ENCODE results near the gene NHLRC1.

The NHLRC1 gene

DNA sequence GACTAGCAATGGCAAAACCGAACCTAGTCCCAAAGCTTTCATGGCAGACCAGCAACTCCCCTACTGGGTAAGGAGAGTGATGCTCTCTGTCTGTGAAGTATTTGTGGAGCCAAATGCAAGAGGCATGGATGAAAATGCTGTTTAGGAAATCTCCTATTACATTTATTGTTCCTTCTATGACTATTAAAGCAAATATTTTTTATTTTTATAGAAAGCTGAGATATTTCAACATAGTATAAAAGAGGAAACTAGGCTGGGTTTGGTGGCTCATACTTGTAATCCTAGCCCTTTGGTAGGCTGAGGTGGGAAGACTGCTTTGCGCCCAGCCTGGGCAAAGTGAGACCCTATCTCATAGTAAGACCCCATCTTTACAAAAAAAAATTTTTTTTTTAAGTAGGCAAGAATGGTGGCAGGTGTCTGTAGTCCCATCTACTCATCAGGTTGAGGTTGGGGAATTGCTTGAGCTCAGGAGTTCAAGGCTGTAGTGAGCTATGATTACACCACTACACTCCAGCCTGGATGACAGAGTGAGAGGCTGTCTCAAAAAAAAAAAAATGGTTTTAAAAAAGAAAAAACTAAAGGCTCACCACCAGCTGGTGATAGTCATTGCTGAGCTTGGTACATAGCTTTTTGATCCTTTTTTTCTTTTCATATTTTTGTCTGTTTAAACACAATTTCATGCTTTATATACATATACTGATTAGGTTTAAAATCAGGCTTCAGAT lies 44.0 kb upstream of the NHLRC1 start:
- peaks cover 2 to 13% of the 10 kb centered on the region in 2 donors for H3K9me3 ChIP-seq (replicated peaks in 1 of 2; ENCODE audit: control insufficient read depth in 2 of 2, insufficient read depth in 1 of 2, low read depth in 1 of 2, low read length in 2 of 2)
- H4K91ac ChIP-seq (ENCODE audit: low read depth, low read length, poor library complexity), result no peak overlapping the region
- no peak for DNase-seq (ENCODE audit: low spot score)
- H3K36me3 ChIP-seq (replicated peaks in 1 of 2; ENCODE audit: control insufficient read depth in 2 of 2, insufficient read depth in 2 of 2, low read length in 2 of 2), result peaks cover 2 to 66% of the 10 kb centered on the region in 2 donors
- no peak overlapping the region for H3K18ac ChIP-seq (ENCODE audit: low read length)
- no peak overlapping the region for H2BK12ac ChIP-seq (ENCODE audit: low read length)
- H3K4me3 ChIP-seq (ENCODE audit: low read length in 2 of 2), result no peak overlapping the region
- H3K4me2 ChIP-seq (ENCODE audit: insufficient read depth, low read length, poor library complexity, severe bottlenecking), result no peak overlapping the region
- no peak overlapping the region for H2AK5ac ChIP-seq (ENCODE audit: low read depth, low read length)
- H3K79me1 ChIP-seq (ENCODE audit: low read depth, low read length), result no peaks in the 10 kb centered on the region
- no peak overlapping the region for H4K8ac ChIP-seq (ENCODE audit: low read depth, low read length)
- H2BK5ac ChIP-seq (ENCODE audit: low read length), result no peak overlapping the region
- no peak overlapping the region for H3K27ac ChIP-seq (replicated peaks; ENCODE audit: low read length)
- H3K4me1 ChIP-seq (ENCODE audit: control insufficient read depth in 2 of 2, insufficient read depth in 1 of 2, low read depth in 1 of 2, low read length in 2 of 2), result no peaks in the 10 kb centered on the region
- no peak overlapping the region for H2BK120ac ChIP-seq (ENCODE audit: low read depth, low read length)
- H3K23ac ChIP-seq (ENCODE audit: low read depth, low read length, poor library complexity), result no peak overlapping the region
- H3K27me3 ChIP-seq (ENCODE audit: control insufficient read depth in 3 of 3, insufficient read depth in 3 of 3, low read depth in 1 of 3, low read length in 3 of 3), result no peaks in the 10 kb centered on the region
- no CpG with 5 or more reads among the region's 2 CpGs for WGBS, 2 donors (ENCODE audit: extremely low coverage in 2 of 2, insufficient read length in 2 of 2, insufficient replicate concordance in 1 of 2)
- H2AFZ ChIP-seq (ENCODE audit: low read length), result no peak overlapping the region
- H2BK15ac ChIP-seq (ENCODE audit: low read length), result no peak overlapping the region
- no peak overlapping the region for H3K4ac ChIP-seq (ENCODE audit: low read length)
- H3K9ac ChIP-seq (ENCODE audit: low read depth, low read length, poor library complexity), result no peak overlapping the region
- no peak overlapping the region for H3K14ac ChIP-seq (ENCODE audit: low read length)

DNA sequence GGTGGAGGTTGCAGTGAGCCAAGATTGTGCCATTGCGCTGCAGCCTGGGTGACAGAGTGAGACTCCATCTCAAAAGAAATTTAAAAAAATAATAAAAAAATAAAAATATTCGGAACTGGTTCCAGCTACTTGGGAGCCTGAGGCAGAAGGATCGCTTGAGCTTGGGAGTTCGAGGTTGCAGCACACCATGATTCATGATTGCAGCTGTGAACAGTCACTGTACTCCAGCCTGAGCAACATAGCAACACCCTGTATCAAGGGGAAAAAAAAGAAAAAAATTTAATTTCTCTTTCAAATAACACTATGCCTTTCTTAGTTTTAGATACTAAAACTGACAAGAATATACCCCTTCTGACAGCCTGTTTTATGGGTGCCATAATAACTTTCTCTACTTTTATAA lies 43.3 kb upstream of the NHLRC1 start:
- Histone ChIP-seq H3K9me3 (replicated peaks in 1 of 2; ENCODE audit: control insufficient read depth in 2 of 2, insufficient read depth in 1 of 2, low read depth in 1 of 2, low read length in 2 of 2) (peaks cover 2 to 13% of the 10 kb centered on the region in 2 donors), H3K23ac (ENCODE audit: low read depth, low read length, poor library complexity) (no peak overlapping the region), H2BK5ac (ENCODE audit: low read length) (no peak overlapping the region), H3K4me2 (ENCODE audit: insufficient read depth, low read length, poor library complexity, severe bottlenecking) (no peak overlapping the region), H3K27me3 (ENCODE audit: control insufficient read depth in 3 of 3, insufficient read depth in 3 of 3, low read depth in 1 of 3, low read length in 3 of 3) (no peaks in the 10 kb centered on the region), H2AFZ (ENCODE audit: low read length) (no peak overlapping the region), H2AK5ac (ENCODE audit: low read depth, low read length) (no peak overlapping the region), H2BK120ac (ENCODE audit: low read depth, low read length) (no peak overlapping the region), H3K14ac (ENCODE audit: low read length) (no peak overlapping the region), H3K36me3 (replicated peaks in 1 of 2; ENCODE audit: control insufficient read depth in 2 of 2, insufficient read depth in 2 of 2, low read length in 2 of 2) (peaks cover 6 to 68% of the 10 kb centered on the region in 2 donors), H3K4me3 (ENCODE audit: low read length in 2 of 2) (no peak overlapping the region), H3K18ac (ENCODE audit: low read length) (no peak overlapping the region), H4K91ac (ENCODE audit: low read depth, low read length, poor library complexity) (no peak overlapping the region), H3K27ac (replicated peaks; ENCODE audit: low read length) (no peak overlapping the region), H2BK12ac (ENCODE audit: low read length) (no peak overlapping the region), H3K9ac (ENCODE audit: low read depth, low read length, poor library complexity) (no peak overlapping the region), H3K79me1 (ENCODE audit: low read depth, low read length) (no peaks in the 10 kb centered on the region), H3K4ac (ENCODE audit: low read length) (no peak overlapping the region), H2BK15ac (ENCODE audit: low read length) (no peak overlapping the region), H4K8ac (ENCODE audit: low read depth, low read length) (no peak overlapping the region), H3K4me1 (ENCODE audit: control insufficient read depth in 2 of 2, insufficient read depth in 1 of 2, low read depth in 1 of 2, low read length in 2 of 2) (no peaks in the 10 kb centered on the region)
- WGBS, 2 donors (ENCODE audit: extremely low coverage in 2 of 2, insufficient read length in 2 of 2, insufficient replicate concordance in 1 of 2), result no CpG with 5 or more reads among the region's 4 CpGs
- no peak for DNase-seq (ENCODE audit: low spot score)

DNA sequence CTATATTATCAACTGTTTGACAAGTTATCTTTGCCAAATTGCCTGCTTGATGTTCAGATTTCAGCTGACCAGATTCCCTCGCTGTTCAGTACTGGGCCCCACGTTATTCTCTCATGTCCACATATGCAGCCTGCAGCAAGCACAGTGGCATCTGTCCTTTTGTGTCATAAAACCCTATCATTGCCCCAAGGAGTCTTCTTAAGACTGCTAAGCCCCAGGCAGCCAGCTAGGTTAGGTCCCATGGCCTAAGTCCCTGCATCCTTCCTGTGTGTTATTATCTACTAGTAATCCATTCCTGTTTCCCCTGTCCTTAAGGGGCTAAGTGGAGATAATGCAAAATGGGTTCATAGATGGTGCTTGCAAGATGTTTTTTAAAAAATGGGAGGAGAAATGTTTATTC lies 39.9 kb upstream of the NHLRC1 start:
- no peak overlapping the region for H4K91ac ChIP-seq (ENCODE audit: low read depth, low read length, poor library complexity)

DNA sequence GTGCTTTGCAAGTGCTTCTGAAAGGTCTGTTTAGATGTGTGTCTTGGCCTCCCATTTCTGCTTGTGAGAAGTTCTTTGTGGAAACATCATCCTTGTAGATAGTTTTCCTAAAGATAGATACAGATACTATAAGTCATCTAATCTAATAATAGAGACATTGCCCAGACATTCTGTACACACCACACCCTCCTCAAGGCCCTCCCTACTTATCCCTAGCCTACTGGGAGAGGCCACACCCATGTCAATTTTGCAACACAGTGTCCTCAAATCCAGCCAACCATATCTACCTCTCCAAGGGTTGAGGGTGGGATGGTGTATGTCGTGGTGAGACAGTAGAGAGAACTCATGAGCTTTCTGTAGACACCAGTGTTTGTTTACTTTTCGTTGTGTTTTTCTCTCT lies 39.0 kb upstream of the NHLRC1 start:
- Histone ChIP-seq H3K27me3 (ENCODE audit: control insufficient read depth in 3 of 3, insufficient read depth in 3 of 3, low read depth in 1 of 3, low read length in 3 of 3) (no peaks in the 10 kb centered on the region), H3K4me2 (ENCODE audit: insufficient read depth, low read length, poor library complexity, severe bottlenecking) (no peak overlapping the region), H2AK5ac (ENCODE audit: low read depth, low read length) (no peak overlapping the region), H3K23ac (ENCODE audit: low read depth, low read length, poor library complexity) (no peak overlapping the region), H3K36me3 (replicated peaks in 1 of 2; ENCODE audit: control insufficient read depth in 2 of 2, insufficient read depth in 2 of 2, low read length in 2 of 2) (peaks cover 8 to 51% of the 10 kb centered on the region in 2 donors), H3K27ac (replicated peaks; ENCODE audit: low read length) (no peak overlapping the region), H2BK120ac (ENCODE audit: low read depth, low read length) (no peak overlapping the region), H3K4ac (ENCODE audit: low read length) (no peak overlapping the region), H4K91ac (ENCODE audit: low read depth, low read length, poor library complexity) (no peak overlapping the region), H3K18ac (ENCODE audit: low read length) (no peak overlapping the region), H3K4me3 (ENCODE audit: low read length in 2 of 2) (no peak overlapping the region), H4K8ac (ENCODE audit: low read depth, low read length) (no peak overlapping the region), H2BK15ac (ENCODE audit: low read length) (no peak overlapping the region), H2BK12ac (ENCODE audit: low read length) (no peak overlapping the region), H2BK5ac (ENCODE audit: low read length) (no peak overlapping the region), H2AFZ (ENCODE audit: low read length) (no peak overlapping the region), H3K14ac (ENCODE audit: low read length) (no peak overlapping the region), H3K9ac (ENCODE audit: low read depth, low read length, poor library complexity) (no peak overlapping the region), H3K79me1 (ENCODE audit: low read depth, low read length) (no peaks in the 10 kb centered on the region), H3K9me3 (replicated peaks in 1 of 2; ENCODE audit: control insufficient read depth in 2 of 2, insufficient read depth in 1 of 2, low read depth in 1 of 2, low read length in 2 of 2) (peaks cover 0 to 3% of the 10 kb centered on the region in 2 donors), H3K4me1 (ENCODE audit: control insufficient read depth in 2 of 2, insufficient read depth in 1 of 2, low read depth in 1 of 2, low read length in 2 of 2) (no peaks in the 10 kb centered on the region)
- DNase-seq (ENCODE audit: low spot score), result no peak
- WGBS, 2 donors (ENCODE audit: extremely low coverage in 2 of 2, insufficient read length in 2 of 2, insufficient replicate concordance in 1 of 2), result no CpG with 5 or more reads among the region's 2 CpGs

More for the DNA sequence above, 39.9 kb upstream of the NHLRC1 start:
- Histone ChIP-seq H3K4me2 (ENCODE audit: insufficient read depth, low read length, poor library complexity, severe bottlenecking) (no peak overlapping the region), H3K4me1 (ENCODE audit: control insufficient read depth in 2 of 2, insufficient read depth in 1 of 2, low read depth in 1 of 2, low read length in 2 of 2) (no peaks in the 10 kb centered on the region), H3K14ac (ENCODE audit: low read length) (no peak overlapping the region), H2AFZ (ENCODE audit: low read length) (no peak overlapping the region), H2BK120ac (ENCODE audit: low read depth, low read length) (no peak overlapping the region), H3K79me1 (ENCODE audit: low read depth, low read length) (no peaks in the 10 kb centered on the region), H2BK15ac (ENCODE audit: low read length) (no peak overlapping the region), H3K9me3 (replicated peaks in 1 of 2; ENCODE audit: control insufficient read depth in 2 of 2, insufficient read depth in 1 of 2, low read depth in 1 of 2, low read length in 2 of 2) (peaks cover 0 to 3% of the 10 kb centered on the region in 2 donors), H3K23ac (ENCODE audit: low read depth, low read length, poor library complexity) (no peak overlapping the region), H2BK5ac (ENCODE audit: low read length) (no peak overlapping the region), H3K18ac (ENCODE audit: low read length) (no peak overlapping the region), H3K36me3 (replicated peaks in 1 of 2; ENCODE audit: control insufficient read depth in 2 of 2, insufficient read depth in 2 of 2, low read length in 2 of 2) (peaks cover 8 to 59% of the 10 kb centered on the region in 2 donors), H3K9ac (ENCODE audit: low read depth, low read length, poor library complexity) (no peak overlapping the region), H3K4me3 (ENCODE audit: low read length in 2 of 2) (no peak overlapping the region), H3K27ac (replicated peaks; ENCODE audit: low read length) (no peak overlapping the region), H2AK5ac (ENCODE audit: low read depth, low read length) (no peak overlapping the region), H3K4ac (ENCODE audit: low read length) (no peak overlapping the region), H3K27me3 (ENCODE audit: control insufficient read depth in 3 of 3, insufficient read depth in 3 of 3, low read depth in 1 of 3, low read length in 3 of 3) (no peaks in the 10 kb centered on the region), H2BK12ac (ENCODE audit: low read length) (no peak overlapping the region), H4K8ac (ENCODE audit: low read depth, low read length) (no peak overlapping the region)
- no peak for DNase-seq (ENCODE audit: low spot score)
- no CpG with 5 or more reads among the region's 2 CpGs for WGBS, 2 donors (ENCODE audit: extremely low coverage in 2 of 2, insufficient read length in 2 of 2, insufficient replicate concordance in 1 of 2)

All from neuronal stem cell (in vitro differentiated cells).